ENCODE data around the gene ACOT13. TPM values are rescaled to one million over a fixed set of nuclear protein-coding genes. Genes with fewer than 3 reads are reported as not detected.
"Not testable (repeated sequence)": the region's sequence is repeated elsewhere in the genome, so short reads cannot be mapped to it uniquely, and the experiment has no call there.

Gene ACOT13
- total and polyA plus RNA-seq, 2 experiments from 2014 or later: 30.1 to 61.6 TPM

- TF ChIP-seq, protein P1, sequence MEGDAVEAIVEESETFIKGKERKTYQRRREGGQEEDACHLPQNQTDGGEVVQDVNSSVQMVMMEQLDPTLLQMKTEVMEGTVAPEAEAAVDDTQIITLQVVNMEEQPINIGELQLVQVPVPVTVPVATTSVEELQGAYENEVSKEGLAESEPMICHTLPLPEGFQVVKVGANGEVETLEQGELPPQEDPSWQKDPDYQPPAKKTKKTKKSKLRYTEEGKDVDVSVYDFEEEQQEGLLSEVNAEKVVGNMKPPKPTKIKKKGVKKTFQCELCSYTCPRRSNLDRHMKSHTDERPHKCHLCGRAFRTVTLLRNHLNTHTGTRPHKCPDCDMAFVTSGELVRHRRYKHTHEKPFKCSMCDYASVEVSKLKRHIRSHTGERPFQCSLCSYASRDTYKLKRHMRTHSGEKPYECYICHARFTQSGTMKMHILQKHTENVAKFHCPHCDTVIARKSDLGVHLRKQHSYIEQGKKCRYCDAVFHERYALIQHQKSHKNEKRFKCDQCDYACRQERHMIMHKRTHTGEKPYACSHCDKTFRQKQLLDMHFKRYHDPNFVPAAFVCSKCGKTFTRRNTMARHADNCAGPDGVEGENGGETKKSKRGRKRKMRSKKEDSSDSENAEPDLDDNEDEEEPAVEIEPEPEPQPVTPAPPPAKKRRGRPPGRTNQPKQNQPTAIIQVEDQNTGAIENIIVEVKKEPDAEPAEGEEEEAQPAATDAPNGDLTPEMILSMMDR (IDR thresholded peaks at IDR 0.05; ENCODE audit: poor library complexity): no peak
- TF ChIP-seq EZH2phosphoT487 (IDR thresholded peaks at IDR 0.05; ENCODE audit: low read depth, severe bottlenecking, unreplicated experiment): no peak
- no peak overlapping the region for H3K4me3 ChIP-seq
- WGBS (ENCODE audit: low lambda C conversion rate, missing lambda C conversion rate): 81% methylated on average over 1 of the region's 1 CpG
Observed at GRCh38 chr6:24734166-24734565, 67.3 kb downstream of the ACOT13 start.

DNA sequence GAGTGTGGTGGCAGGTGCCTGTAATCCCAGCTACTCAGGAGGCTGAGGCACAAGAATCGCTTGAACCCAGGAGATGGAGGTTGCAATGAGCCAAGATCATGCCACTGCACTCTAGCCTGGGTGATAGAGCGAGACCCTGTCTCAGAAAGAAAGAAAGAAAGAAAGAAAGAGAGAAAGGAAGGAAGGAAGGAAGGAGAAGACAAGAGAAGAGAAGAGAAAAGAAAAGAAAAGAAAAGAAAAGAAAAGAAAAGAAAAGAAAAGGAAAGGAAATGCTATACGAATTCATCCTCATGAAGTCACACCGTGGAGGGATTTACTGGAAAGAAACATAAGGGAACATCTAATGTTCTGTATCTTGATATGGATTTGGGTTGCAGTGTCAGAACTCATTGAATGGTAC is 67.8 kb downstream of the ACOT13 start:
- WGBS (ENCODE audit: low lambda C conversion rate, missing lambda C conversion rate): 96% methylated on average over 4 of the region's 4 CpGs
- H2AFZ ChIP-seq; H3K4me2 ChIP-seq; H3K9me2 ChIP-seq (replicated peaks; ENCODE audit: insufficient read depth); H3K27ac ChIP-seq; H3K79me2 ChIP-seq; H4K20me1 ChIP-seq (ENCODE audit: insufficient read depth, poor library complexity, severe bottlenecking); H3K36me3 ChIP-seq (replicated peaks; ENCODE audit: insufficient read depth, low read depth); H3K4me3 ChIP-seq; H3K9me3 ChIP-seq (ENCODE audit: low read depth); H3K4me1 ChIP-seq (ENCODE audit: insufficient read depth); H3K27me3 ChIP-seq; DNase-seq (ENCODE audit: low spot score): not testable (repeated sequence)

More at GRCh38 chr6:24734166-24734565, 67.3 kb downstream of the ACOT13 start:
- Histone ChIP-seq H3K4me2 (no peak overlapping the region), H3K27me3 (no peaks in the 10 kb centered on the region), H3K9me3 (ENCODE audit: low read depth) (no peaks in the 10 kb centered on the region), H4K20me1 (ENCODE audit: insufficient read depth, poor library complexity, severe bottlenecking) (no peaks in the 10 kb centered on the region), H3K4me1 (ENCODE audit: insufficient read depth) (peaks cover 5% of the 10 kb centered on the region), H2AFZ (no peak overlapping the region), H3K27ac (no peak overlapping the region), H3K79me2 (no peaks in the 10 kb centered on the region), H3K9me2 (replicated peaks; ENCODE audit: insufficient read depth) (no peaks in the 10 kb centered on the region), H3K36me3 (replicated peaks; ENCODE audit: insufficient read depth, low read depth) (no peaks in the 10 kb centered on the region)
- no peak for DNase-seq (ENCODE audit: low spot score)

DNA sequence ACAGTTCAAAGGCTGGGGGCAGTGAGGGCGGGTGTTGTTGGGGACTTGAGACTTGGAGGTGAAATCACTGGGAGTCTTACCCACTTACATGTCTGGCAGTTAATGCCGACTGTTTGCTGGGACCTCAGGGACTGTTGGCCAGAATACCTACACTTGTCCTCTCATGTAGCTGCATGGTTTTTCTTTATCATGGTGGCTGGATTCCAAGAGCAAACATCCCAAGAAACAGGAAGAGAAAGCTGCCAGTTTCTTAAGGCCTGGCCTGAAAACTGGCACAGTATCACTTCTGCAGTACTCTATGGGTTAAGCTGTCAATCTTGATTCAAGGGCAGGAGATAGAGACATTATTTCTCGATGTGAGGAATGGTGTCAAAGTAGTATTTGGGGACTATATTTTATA is 71.9 kb downstream of the ACOT13 start:
- H4K20me1 ChIP-seq (ENCODE audit: insufficient read depth, poor library complexity, severe bottlenecking): no peaks in the 10 kb centered on the region
- no peak overlapping the region for H3K4me2 ChIP-seq
- H3K27ac ChIP-seq: no peak overlapping the region
- H3K9me2 ChIP-seq (replicated peaks; ENCODE audit: insufficient read depth): no peaks in the 10 kb centered on the region
- no peak overlapping the region for H2AFZ ChIP-seq
- TF ChIP-seq, protein P1 (IDR thresholded peaks at IDR 0.05; ENCODE audit: poor library complexity): no peak
- TF ChIP-seq EZH2phosphoT487 (IDR thresholded peaks at IDR 0.05; ENCODE audit: low read depth, severe bottlenecking, unreplicated experiment) (no peak), EZH2 (IDR thresholded peaks at IDR 0.05; ENCODE audit: borderline replicate concordance) (no peak)
- 90% methylated on average over 3 of the region's 3 CpGs for WGBS (ENCODE audit: low lambda C conversion rate, missing lambda C conversion rate)
- no peaks in the 10 kb centered on the region for H3K36me3 ChIP-seq (replicated peaks; ENCODE audit: insufficient read depth, low read depth)
- H3K4me1 ChIP-seq (ENCODE audit: insufficient read depth): peaks cover 5% of the 10 kb centered on the region
- no peak for DNase-seq (ENCODE audit: low spot score)
- no peaks in the 10 kb centered on the region for H3K9me3 ChIP-seq (ENCODE audit: low read depth)
- no peaks in the 10 kb centered on the region for H3K79me2 ChIP-seq
- H3K4me3 ChIP-seq: no peak overlapping the region
- no peaks in the 10 kb centered on the region for H3K27me3 ChIP-seq

DNA sequence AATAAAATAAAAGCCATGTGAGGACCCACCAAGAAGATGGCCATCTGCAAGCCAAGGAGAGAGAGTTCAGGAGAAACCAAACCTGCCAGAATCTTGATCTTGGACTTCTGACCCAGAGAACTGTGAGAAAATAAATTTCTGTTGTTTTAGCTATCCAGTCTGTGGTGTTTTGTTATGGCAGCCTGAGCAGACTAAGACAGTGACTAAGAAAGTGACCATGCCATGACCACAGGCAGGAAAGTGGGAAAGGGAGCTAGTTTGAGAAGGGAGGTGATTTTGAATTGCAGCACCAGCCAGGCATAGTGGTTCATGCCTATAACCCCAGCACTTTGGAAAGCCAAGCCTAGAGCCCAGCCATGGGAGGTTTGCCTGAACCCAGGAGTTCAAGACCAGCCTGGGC is 74.0 kb downstream of the ACOT13 start:
- H3K27ac ChIP-seq: no peak overlapping the region
- TF ChIP-seq EZH2phosphoT487 (IDR thresholded peaks at IDR 0.05; ENCODE audit: low read depth, severe bottlenecking, unreplicated experiment) (no peak), EZH2 (IDR thresholded peaks at IDR 0.05; ENCODE audit: borderline replicate concordance) (no peak)
- TF ChIP-seq, protein P1 (IDR thresholded peaks at IDR 0.05; ENCODE audit: poor library complexity): no peak
- no peaks in the 10 kb centered on the region for H4K20me1 ChIP-seq (ENCODE audit: insufficient read depth, poor library complexity, severe bottlenecking)
- H2AFZ ChIP-seq: no peak overlapping the region
- H3K79me2 ChIP-seq: no peaks in the 10 kb centered on the region
- H3K4me3 ChIP-seq: no peak overlapping the region
- H3K4me2 ChIP-seq: no peak overlapping the region
- no peak for DNase-seq (ENCODE audit: low spot score)
- H3K36me3 ChIP-seq (replicated peaks; ENCODE audit: insufficient read depth, low read depth): no peaks in the 10 kb centered on the region
- peaks cover 5% of the 10 kb centered on the region for H3K4me1 ChIP-seq (ENCODE audit: insufficient read depth)
- no peaks in the 10 kb centered on the region for H3K27me3 ChIP-seq
- no peaks in the 10 kb centered on the region for H3K9me2 ChIP-seq (replicated peaks; ENCODE audit: insufficient read depth)
- no peaks in the 10 kb centered on the region for H3K9me3 ChIP-seq (ENCODE audit: low read depth)

All from hepatocyte (in vitro differentiated cells).